ENCODE results near the gene PPAN.

The PPAN gene

DNA sequence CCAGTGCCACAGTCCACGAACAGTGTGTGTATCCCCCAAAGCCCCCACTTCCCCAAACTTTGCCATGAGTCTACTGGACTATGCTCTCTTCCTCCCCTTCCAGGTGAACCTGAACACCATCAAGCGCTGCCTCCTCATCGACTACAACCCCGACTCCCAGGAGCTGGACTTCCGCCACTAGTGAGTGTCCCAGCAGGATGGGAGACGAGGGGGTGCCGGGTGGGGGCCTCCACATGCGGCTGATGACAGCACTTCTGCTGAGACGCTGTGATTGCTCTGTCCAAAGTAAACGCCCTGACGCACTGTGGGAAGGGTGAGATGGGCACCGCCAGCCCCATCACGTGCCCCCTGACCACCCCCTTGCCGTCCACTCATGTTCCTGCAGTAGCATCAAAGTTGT is 3.4 kb downstream of the PPAN start:
- TF ChIP-seq, protein P1, sequence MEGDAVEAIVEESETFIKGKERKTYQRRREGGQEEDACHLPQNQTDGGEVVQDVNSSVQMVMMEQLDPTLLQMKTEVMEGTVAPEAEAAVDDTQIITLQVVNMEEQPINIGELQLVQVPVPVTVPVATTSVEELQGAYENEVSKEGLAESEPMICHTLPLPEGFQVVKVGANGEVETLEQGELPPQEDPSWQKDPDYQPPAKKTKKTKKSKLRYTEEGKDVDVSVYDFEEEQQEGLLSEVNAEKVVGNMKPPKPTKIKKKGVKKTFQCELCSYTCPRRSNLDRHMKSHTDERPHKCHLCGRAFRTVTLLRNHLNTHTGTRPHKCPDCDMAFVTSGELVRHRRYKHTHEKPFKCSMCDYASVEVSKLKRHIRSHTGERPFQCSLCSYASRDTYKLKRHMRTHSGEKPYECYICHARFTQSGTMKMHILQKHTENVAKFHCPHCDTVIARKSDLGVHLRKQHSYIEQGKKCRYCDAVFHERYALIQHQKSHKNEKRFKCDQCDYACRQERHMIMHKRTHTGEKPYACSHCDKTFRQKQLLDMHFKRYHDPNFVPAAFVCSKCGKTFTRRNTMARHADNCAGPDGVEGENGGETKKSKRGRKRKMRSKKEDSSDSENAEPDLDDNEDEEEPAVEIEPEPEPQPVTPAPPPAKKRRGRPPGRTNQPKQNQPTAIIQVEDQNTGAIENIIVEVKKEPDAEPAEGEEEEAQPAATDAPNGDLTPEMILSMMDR (IDR thresholded peaks at IDR 0.05; ENCODE audit: low read depth, low read length): no peak
- no peak overlapping the region for H3K4me3 ChIP-seq (replicated peaks in 1 of 2; ENCODE audit: low read depth in 2 of 2, low read length in 2 of 2)
- DNase-seq (ENCODE audit: low read depth in 2 of 2): no peak

DNA sequence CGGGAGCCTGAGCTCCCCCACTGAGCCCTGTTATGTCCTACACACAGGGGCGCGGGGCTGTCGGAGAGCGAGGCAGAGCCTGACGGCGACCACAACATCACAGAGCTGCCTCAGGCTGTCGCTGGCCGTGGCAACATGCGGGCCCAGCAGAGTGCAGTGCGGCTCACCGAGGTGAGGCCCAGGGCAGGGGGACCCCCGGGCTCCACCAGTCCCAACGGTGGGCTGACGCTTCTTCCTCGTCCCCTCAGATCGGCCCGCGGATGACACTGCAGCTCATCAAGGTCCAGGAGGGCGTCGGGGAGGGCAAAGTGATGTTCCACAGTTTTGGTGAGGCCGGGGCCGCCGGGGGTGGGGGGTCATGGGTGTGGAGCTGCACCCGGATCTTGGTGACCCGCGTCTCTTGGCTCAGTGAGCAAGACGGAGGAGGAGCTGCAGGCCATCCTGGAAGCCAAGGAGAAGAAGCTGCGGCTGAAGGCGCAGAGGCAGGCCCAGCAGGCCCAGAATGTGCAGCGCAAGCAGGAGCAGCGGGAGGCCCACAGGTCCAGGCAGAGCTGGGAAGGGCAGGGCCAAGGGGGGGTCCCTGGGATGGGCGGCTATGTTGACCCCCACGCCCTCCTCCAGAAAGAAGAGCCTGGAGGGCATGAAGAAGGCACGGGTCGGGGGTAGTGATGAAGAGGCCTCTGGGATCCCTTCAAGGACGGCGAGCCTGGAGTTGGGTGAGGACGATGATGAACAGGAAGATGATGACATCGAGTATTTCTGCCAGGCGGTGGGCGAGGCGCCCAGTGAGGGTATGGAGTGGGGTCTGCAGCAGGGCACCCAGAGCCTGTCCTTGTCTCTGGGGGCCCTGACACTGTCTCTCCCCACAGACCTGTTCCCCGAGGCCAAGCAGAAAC is 4.2 kb downstream of the PPAN start:
- no peak overlapping the region for H3K4me3 ChIP-seq (replicated peaks in 1 of 2; ENCODE audit: low read depth in 2 of 2, low read length in 2 of 2)
- TF ChIP-seq, protein P1 (IDR thresholded peaks at IDR 0.05; ENCODE audit: low read depth, low read length): no peak
- no peak for DNase-seq (ENCODE audit: low read depth in 2 of 2)

DNA sequence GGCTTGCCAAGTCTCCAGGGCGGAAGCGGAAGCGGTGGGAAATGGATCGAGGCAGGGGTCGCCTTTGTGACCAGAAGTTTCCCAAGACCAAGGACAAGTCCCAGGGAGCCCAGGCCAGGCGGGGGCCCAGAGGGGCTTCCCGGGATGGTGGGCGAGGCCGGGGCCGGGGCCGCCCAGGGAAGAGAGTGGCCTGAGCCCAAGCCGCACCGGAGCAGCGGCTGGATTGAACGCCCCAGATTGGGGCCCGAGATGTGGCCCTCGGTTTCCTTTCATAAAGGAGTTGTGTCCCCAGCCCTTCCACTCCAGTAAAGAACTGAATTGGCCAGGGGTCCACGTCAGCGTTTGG is 4.8 kb downstream of the PPAN start:
- H3K4me3 ChIP-seq (replicated peaks in 1 of 2; ENCODE audit: low read depth in 2 of 2, low read length in 2 of 2): no peak overlapping the region
- TF ChIP-seq, protein P1 (IDR thresholded peaks at IDR 0.05; ENCODE audit: low read depth, low read length): no peak
- DNase-seq (ENCODE audit: low read depth in 2 of 2): no peak

DNA sequence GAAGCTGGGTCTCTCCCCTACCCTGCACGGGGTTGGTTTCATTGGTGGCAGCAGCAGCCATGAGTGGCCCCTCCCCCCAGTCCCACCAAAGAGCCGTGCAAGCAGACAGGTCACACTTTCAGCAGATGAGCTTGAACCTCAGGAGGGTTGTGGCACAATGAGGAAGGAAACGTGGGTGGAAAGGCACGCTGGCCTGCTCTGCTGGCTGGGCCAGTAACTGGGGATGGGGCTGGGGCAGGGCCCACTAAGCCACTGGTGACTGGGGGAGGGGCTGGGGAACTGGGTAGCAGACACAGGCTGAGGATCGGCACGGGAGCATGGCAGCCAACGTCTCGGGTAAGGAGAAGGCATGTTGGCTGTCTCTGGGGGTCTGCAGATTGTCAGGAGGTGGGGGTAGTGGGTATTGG is 5.2 kb downstream of the PPAN start, which contains the start of gene P2RY11:
Gene P2RY11 (plus strand): TSS at position 289 of the 407 bp plus-strand sequence. CDS start 29 bp downstream, at position 318.
- no peak within 1 kb of the TSS for H3K4me3 ChIP-seq (replicated peaks in 1 of 2; ENCODE audit: low read depth in 2 of 2, low read length in 2 of 2)
- DNase-seq (ENCODE audit: low read depth in 2 of 2): no peak
- TF ChIP-seq, protein P1 (IDR thresholded peaks at IDR 0.05; ENCODE audit: low read depth, low read length): no peak

DNA sequence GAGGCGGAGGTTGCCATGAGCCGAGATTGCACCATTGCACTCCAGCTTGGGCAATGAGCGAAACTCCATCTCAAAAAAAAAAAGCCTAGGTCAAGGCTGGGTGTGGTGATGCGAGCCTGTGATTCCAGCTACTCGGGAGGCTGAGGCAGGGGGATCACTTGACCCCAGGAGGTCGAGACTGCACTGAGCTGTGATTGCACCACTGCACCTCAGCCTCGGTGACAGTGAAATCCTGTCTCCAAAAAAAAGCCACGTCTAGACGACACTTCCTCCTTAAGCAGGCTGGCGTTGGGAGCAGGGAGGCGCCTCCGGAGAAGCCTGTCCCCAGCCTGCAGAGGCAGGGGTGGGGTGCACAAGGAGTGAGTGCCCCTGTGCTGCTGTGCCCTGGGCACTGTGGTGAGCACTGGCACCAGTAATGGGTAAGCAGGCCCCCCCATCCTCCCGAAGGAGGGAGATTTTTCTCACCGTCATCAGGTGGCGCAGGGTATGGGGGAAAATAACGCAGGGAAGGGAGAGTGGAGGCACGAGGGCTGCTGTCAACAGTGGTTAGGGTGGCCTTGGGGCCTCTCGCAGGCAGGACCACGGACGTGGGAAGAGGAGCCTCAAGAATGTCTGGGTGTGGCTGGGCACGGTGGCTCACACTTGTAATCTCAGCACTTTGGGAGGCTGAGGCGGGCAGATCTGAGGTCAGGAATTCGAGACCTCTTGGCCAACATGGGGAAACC is 6.0 kb downstream of the PPAN start:
- H3K4me3 ChIP-seq (replicated peaks in 1 of 2; ENCODE audit: low read depth in 2 of 2, low read length in 2 of 2): no peak overlapping the region
- DNase-seq (ENCODE audit: low read depth in 2 of 2): peak in 1 of 2 donors; percentile 60
- TF ChIP-seq, protein P1 (IDR thresholded peaks at IDR 0.05; ENCODE audit: low read depth, low read length): no peak

DNA sequence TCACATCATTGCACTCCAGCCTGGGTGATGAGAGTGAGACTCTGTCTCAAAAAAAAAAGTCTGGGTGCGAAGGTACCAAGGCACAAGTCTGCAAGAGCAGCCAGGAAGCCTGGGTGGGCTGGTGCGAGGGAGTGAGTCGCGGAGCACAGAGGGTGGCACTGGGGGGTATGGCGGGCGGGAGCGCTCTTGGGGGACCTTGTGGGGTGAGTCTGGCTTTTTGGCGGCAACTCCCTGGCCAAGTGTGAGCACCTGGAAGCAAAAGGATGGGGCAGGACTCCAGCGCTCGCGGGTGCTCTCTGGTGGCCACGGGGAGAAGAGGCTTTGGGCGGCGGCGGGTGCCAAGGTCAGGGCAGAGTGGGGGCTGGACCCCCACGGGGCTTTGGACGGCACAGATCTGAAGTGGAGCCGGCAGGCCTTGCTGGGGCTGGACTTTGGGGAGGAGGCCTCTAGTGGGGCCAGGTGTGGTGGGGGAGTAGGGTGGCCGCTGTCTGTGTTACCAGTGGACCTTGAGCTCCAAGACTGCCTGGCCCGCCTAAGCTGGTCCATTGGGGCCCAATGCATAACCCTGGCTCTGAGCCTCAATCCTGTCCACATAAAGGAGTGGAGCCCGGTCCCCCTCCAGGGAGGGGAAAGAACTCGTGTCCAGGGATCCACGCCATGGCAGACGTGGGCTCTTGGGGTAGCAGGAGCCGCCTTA is 6.9 kb downstream of the PPAN start:
- DNase-seq (ENCODE audit: low read depth in 2 of 2): peak; percentile 49 to 56
- TF ChIP-seq, protein P1 (IDR thresholded peaks at IDR 0.05; ENCODE audit: low read depth, low read length): peak; percentile 85
- no peak overlapping the region for H3K4me3 ChIP-seq (replicated peaks in 1 of 2; ENCODE audit: low read depth in 2 of 2, low read length in 2 of 2)
